Activated CD4-positive, alpha-beta T cell treated with anti-CD3 and anti-CD28 coated beads for 1 hour (primary cell): ENCODE data around the gene PRKCB.
"Not testable (repeated sequence)": the region's sequence is repeated elsewhere in the genome, so short reads cannot be mapped to it uniquely, and the experiment has no call there.

Source experiments
- DNase-seq: peaks from one replicate; pipeline ENCODE4 v3.0.0-alpha.2; 2020

The PRKCB gene

DNA sequence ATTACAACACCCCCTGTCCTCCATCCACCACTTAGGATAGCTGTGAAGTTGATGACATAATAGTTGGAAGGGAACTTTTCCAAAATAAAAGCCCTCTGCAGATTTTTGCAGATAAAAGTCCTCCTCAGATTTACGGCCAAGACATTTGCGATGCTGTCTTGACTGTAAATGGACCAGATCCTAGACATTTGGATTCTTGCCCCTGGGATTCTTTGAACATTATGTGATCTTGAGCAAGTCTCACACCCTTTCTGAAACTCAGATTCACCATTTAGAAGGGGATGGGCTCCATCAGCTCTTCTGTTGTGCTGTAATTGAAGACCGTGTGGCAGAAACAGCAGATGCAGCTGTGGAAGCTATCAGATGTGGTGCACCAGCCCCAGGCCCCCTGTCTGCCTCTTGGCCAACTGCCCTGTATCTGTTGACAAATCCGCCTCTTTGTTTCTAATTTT is 266.5 kb downstream of the PRKCB start:
- DNase-seq: no peak

DNA sequence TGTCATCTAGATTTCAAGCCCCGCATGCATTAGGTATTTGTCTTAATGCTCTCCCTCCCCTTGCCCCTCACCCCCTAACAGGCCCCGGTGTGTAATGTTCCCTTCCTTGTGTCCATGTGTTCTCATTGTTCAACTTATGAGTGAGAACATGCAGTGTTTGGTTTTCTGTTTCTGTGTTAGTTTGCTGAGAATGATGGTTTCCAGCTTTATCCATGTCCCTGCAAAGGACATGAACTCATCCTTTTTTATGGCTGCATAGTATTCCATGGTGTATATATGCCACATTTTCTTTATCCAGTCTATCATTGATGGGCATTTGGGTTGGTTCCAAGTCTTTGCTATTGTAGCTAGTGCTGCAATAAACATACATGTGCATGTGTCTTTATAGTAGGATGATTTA is 269.7 kb downstream of the PRKCB start:
- DNase-seq: not testable (repeated sequence)

DNA sequence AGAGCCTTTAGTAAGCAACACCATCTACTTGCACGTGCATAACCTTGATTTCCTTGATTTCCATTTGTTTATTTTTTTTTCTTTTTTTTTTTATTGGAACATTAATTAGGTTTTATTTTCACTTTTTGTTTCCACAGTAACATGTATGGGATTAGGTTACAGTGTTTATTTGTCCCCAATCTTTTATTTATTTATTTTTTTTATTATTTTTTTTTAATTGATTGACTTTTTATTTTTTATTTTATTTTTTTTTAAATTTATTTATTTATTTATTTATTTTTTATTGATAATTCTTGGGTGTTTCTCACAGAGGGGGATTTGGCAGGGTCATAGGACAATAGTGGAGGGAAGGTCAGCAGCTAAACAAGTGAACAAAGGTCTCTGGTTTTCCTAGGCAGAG is 272.3 kb downstream of the PRKCB start:
- not testable (repeated sequence) for DNase-seq

GRCh38 chr16:24111724-24112302 is 276.0 kb downstream of the PRKCB start:
- DNase-seq: no peak

DNA sequence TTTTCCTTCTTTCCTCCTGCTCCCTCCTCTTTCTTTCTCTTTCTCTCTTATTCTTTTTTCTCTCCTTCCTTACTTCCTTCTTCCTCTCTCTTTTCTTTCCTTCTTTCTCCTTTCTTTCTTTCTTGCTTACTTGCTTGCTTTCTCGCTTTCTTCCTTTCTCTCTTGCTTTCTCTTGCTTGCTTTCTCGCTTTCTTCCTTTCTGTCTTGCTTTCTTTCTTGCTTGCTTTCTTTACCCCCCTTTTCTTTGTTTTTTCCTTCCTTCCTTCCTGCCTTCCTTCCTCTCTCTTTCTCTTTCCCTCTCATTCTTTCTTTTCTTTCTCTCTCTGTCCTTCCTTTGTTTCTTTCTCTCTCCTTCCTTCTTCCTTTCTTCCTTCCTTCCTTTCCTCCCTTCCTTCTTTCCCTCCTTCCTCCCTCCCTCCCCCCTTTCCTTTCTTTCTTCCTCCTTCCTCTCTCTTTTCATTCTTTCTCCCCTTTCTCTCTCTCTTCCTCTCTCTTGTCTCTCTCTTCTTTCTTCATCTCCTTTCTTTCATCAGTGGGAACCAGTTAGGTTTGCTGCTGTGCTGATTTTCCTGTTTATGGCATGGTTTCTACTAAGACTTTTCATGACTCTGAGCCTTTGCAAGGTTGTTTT is 277.4 kb downstream of the PRKCB start:
- no peak for DNase-seq

DNA sequence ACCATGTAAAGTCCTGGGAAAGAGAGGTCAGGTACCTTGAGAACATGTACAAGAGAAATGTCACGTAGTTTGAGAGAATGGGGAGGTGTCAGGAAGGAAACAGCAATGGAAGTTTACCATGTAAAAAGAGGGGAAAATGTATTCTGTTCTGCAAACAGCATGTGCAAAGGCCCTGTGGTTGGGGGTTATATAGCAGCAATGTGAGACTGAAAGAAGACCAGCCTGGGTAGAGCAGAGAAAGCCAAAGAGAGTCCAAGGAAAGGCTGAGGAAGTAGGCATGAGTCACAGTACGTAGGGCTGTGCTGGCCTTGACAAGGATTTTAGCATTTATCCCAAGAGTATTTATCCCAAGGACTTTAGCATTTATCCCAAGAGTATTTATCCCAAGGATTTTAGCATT is 279.1 kb downstream of the PRKCB start:
- no peak for DNase-seq

GRCh38 chr16:24116046-24116776 is 280.4 kb downstream of the PRKCB start:
- DNase-seq: no peak

DNA sequence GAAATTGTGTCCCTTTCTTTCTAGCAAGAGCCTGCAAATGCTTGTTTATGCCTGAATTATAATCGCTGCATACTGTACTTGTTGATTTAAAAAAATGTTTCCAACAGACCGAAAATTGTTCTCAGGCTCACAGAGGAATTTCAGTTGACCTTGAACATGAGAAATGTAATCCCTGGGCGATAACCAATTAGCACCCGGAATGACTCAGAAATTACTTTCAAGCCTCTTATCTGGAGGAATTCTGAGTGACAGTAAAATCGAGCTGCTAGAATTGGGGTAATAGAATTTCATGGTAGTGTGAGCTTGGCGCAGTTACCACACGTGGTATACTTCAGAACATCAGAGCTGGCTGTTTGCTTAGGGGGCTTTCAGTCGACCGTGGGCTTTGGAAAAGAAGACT is 281.2 kb downstream of the PRKCB start:
- no peak for DNase-seq

DNA sequence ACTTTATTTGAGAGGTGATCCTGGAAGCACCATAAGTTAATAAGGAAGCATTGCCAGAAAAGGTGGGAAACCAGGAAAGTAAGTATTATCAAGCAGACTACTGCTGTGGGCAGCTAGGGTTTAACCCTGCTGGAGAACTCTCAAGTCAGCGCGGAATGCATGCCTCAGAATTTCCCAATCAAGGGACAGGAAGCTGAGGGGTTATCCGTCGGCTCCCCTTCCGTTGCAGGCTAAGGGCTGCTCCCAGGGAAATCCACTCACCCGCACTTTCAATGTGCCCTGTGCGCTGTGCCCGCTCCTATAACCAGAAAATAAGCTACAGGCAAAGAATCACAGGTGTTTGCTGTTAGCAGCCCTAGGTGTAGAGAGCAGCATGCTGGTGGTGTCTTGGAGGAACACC is 281.9 kb downstream of the PRKCB start:
- DNase-seq: no peak

DNA sequence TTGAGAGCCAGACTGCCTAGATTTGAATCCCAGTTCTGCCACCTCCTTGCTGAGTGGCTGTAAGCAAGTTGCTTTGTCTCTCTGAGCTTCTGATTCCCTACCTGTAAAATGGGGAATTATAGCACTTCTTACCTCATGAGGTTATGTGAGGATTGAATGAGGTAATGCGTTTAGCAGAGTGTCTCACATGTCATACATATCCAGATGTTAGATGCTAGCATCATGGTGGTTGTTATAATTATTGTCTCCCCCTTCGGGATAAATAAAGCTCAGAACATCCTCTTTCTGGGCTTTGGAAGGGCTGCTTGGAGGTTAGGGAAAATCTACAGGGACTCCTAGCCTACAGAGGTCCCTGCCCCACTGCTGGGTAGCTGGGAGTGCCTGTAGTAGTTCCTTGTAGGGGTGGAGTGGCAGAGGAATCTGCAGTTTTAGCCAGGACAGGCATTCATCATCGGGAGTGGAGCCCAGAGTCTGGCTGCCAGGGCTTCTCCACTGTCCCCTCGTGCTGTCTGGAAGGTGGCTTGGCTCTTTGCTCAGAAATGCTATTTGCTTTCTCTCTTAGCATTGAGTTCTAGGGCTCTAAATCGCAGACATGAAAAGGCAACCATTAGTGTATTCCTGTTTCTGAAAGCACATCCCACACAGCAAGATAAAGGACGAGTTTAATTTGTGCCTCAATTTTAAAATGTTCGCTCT is 282.5 kb downstream of the PRKCB start:
- no peak for DNase-seq

DNA sequence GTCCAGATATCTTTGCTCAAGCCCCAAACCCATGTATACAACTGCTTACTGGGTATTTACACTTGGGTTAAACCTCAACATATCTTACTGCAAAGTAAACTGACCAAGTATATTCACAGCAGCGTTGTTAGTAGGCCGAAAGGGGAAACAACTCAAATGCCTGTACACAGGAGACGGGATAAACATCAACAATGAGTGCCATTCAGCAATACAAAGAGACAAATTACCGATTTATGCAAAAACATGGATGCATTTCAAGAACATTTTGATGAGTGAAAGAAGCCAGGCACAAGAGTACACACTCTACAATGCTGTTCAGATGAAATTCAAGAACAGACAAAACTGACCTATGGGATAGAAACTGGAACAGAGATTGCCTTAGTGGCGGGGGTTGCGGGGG is 284.0 kb downstream of the PRKCB start:
- DNase-seq: no peak

DNA sequence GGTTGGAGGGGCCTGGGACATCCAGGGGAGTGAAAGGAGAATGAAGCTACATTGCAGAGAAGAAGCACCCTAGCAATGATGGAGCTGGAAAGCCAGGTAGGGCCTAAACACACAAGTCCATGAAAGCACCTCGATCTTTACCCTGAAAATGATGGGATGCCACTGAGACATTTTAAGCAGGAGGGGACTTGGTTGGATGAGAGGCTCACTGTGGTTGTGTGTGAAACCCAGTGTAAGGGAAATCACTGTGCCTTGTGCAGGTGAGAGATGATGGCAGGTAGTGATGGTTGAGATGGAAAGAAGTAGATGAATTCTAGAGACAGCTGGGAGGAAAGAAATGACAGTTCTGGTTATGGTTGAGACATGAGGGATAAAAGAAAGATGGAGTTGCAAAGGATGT is 287.5 kb downstream of the PRKCB start:
- no peak for DNase-seq

DNA sequence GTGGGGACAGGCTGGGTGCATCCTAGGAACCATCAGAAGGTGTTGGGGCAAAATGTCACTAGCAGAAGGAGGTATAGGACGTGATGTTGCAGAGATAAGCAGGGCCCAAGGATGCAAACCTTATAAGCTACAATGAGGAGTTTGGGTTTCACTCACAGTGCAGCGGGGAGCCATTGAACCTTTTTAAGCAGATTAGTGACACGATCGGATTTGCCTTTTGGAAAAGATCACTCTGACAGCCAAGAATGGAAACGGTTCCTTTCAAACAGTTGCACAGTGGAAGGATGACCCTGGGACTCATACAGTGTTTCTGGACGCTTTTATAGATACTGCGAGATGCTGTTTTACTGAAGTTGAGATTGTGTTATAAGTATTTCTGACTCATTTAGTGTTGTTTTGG is 288.5 kb downstream of the PRKCB start:
- no peak for DNase-seq

GRCh38 chr16:24125214-24125613 is 289.4 kb downstream of the PRKCB start:
- DNase-seq: no peak

- DNase-seq: no peak
Measured at GRCh38 chr16:24129412-24129918, 293.7 kb downstream of the PRKCB start.

DNA sequence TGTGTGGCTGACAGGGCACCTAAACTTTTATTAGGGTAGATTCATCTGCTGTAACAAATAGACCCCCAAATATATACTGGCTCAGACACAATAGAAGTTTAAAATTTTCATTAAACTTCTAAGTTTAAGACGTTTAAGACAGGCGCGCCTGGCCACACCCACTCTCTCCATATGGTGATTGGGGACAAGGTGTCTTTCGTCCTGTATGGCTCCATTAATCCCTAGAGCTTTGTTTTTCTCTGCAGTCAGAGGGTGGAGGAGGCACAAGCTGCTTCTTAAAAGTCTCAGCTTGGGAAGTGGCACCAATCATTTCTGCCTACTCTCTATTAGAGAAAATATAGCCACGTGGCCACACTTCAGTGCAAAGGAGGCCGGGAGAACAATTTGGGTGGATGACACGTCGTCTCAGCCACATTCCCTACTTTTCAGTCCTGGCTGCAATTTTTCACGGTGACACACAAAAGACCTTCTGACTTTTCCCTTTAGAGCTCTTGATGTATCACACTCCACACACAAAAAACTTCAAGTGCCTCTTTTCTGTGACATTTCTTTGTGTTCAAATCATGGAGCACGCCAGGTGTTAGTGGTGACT is 294.8 kb downstream of the PRKCB start:
- no peak for DNase-seq

DNA sequence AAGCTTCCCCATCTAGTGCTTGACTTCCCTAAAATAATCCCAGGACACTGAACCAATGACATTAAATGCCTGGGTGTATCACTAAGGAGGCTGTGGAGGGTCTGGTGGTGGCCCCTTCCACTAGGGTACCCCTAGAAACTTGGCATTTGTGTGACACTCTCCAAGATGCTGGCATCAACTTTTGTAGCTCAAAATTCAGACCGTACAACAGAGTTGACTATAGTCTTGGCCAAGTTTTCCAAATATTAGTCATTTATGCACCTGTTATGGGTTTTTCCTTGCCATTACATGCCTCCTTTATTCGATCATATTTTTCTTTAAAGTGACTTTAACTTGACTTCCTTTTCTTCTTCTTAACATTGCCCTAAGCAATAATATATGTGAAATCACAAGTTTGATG is 295.5 kb downstream of the PRKCB start:
- no peak for DNase-seq

DNA sequence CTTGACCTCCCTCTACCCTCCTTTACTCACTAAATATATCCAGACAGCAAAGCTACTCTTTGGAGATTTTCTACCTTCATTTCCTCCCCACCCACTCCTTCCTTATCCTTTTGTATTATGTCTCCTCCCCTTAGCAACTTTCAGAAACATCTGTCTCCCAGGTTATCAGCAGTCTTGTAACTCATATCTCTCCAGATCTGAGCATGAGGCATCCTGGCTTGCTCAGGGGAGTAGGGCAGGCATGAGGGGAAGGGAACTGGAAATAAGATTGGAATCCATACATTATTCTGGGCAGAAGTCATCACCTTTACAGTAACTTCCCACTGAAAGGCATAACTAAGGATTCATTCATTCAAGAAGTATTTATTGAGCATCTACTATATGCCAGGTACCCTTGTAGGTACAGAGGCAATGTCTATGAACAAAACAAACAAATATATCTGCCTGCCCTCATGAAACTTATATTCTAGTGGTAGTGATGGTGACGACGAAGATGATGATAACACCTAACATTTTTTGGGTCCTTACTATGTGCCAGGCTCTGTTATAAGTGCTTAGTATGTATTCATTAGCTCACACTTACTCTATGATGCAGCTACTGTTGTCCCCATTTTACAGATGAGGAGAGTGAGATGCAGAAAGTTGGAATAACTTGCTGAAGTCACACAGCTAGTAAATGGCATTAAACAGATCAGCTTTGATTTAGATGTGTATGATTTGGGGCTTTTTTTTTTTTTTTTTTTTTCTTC is 296.4 kb downstream of the PRKCB start:
- no peak for DNase-seq

- DNase-seq: no peak
Measured at GRCh38 chr16:24132797-24133155, 297.0 kb downstream of the PRKCB start.

DNA sequence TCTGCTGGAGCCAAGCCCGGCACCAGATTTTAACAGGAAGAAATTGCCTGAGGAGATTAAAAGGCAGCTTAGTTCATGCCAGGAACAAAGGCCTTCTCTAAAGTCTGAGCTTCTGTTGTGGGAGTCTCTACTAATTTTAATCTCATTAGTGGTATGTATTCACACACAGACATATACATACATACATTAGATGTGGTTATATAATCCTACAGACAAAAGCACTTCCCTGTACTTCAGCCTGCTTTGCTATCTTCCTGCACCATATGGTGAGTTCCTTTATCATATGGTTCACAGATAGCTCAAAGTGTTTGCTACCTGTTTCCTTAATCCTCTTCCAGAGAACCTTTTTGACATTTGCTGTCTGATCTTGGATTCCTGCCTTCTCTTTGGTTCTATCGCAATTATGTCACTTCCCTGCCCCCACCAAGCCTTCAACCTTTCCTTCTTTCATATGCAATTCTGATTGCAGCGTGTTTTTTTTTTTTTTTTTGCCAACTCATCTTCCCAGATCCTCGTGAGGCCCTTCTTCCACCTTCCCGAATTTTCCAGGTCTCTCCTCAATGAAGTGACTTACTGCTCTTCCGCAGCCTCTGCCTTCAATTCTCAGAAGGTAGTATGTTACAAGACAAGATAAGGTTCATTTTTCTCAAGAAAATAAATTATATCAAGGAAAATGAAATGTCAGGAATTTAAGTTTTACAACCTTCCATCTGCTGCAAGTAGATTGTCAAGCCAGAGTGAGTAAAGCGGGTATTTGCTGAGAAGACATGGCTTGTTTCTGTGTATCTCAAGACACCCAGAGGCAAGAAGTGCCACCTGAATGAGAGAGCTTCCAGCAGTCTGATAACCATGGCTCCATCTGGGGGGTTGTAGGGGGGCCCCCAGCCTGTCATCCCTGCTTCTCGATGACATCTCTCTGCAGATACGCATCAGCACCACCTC is 300.1 kb downstream of the PRKCB start:
- DNase-seq: no peak

GRCh38 chr16:24138024-24138423 is 302.2 kb downstream of the PRKCB start:
- no peak for DNase-seq
